PC-9 (cell line): ENCODE results near the gene PCNT. TPM values are rescaled to one million over a fixed set of nuclear protein-coding genes. Genes with fewer than 3 reads are reported as not detected.

Experiments
- BruUV-seq: library from RNA; stranded (reverse); fragments of 400-500 nt; replicated peaks from 2 replicates; lab custom pipeline; 2021; lab: Mats Ljungman, UMichigan
- CTCF ChIA-PET: fragments of 300-600 bp; sonication (Branson Sonifier 250); formaldehyde crosslinking; loops from one replicate; lab custom pipeline; 2022; ENCODE audit warnings: antibody characterized with exemption; lab: Charles Lee
- POLR2A ChIA-PET: fragments of 300-600 bp; sonication (Branson Sonifier 250); formaldehyde crosslinking; loops from one replicate; lab custom pipeline; 2022; ENCODE audit warnings: antibody characterized with exemption; ENCODE audit not compliant: unreplicated experiment; lab: Charles Lee
- DNase-seq, 2 experiments: peaks; one replicate each; pipeline versions ENCODE4 v3.0.0 to v3.0.0-alpha.2; 2015 to 2022; ENCODE audit warnings: mixed read lengths in 1 of 2
- H2AFZ ChIP-seq: fragments of 200-600 bp; sonication (generic); 2 replicates; pipeline ENCODE4 v1.8.1; 2017; ENCODE audit warnings: antibody characterized with exemption
- H3F3A ChIP-seq: fragments of 200-600 bp; sonication (generic); 2 replicates; pipeline ENCODE4 v1.8.1; 2017; ENCODE audit warnings: antibody characterized with exemption, mild to moderate bottlenecking, low read depth; ENCODE audit not compliant: insufficient read depth
- H3K27ac ChIP-seq: fragments of 200-600 bp; sonication (generic); 2 replicates; pipeline ENCODE4 v1.6.1; 2016; ENCODE audit warnings: mixed run types
- H3K27me3 ChIP-seq: fragments of 200-600 bp; sonication (generic); 2 replicates; pipeline ENCODE4 v1.6.1; 2016; ENCODE audit warnings: low read depth, mixed run types; ENCODE audit not compliant: insufficient read depth
- H3K36me3 ChIP-seq: fragments of 200-600 bp; sonication (generic); 2 replicates; pipeline ENCODE4 v1.6.1; 2016; ENCODE audit warnings: low read depth, mixed run types
- H3K4me1 ChIP-seq: fragments of 200-600 bp; sonication (generic); replicated peaks from 2 replicates; pipeline ENCODE4 v1.6.1; 2016; ENCODE audit warnings: mixed run types; ENCODE audit not compliant: insufficient read depth
- H3K4me2 ChIP-seq: fragments of 200-600 bp; sonication (generic); 2 replicates; pipeline ENCODE4 v1.6.1; 2017; ENCODE audit warnings: mixed run types
- H3K4me3 ChIP-seq: fragments of 200-600 bp; sonication (generic); 2 replicates; pipeline ENCODE4 v1.6.1; 2016; ENCODE audit warnings: mixed run types
- H3K79me2 ChIP-seq: fragments of 200-600 bp; sonication (generic); 2 replicates; pipeline ENCODE4 v1.6.1; 2017; ENCODE audit warnings: low read depth, mixed run types
- H3K9me2 ChIP-seq: fragments of 200-600 bp; sonication (generic); 2 replicates; pipeline ENCODE4 v1.8.1; 2017; ENCODE audit warnings: mild to moderate bottlenecking; ENCODE audit not compliant: insufficient read depth
- H3K9me3 ChIP-seq: fragments of 200-600 bp; sonication (generic); 2 replicates; pipeline ENCODE4 v1.8.1; 2016; ENCODE audit warnings: low read depth; ENCODE audit not compliant: insufficient read depth
- H4K20me1 ChIP-seq: fragments of 200-600 bp; sonication (generic); 2 replicates; pipeline ENCODE4 v1.8.1; 2017; ENCODE audit not compliant: insufficient read depth
- CTCF ChIP-seq: fragments of 200-600 bp; sonication (generic); conservative IDR thresholded peaks from 2 replicates; pipeline ENCODE4 v1.6.1; 2017; ENCODE audit warnings: mixed run types, antibody characterized with exemption, mild to moderate bottlenecking, moderate library complexity
- EZH2 ChIP-seq: fragments of 200-600 bp; sonication (generic); IDR thresholded peaks from 2 replicates; pipeline ENCODE4 v1.8.0; 2017; ENCODE audit warnings: antibody characterized with exemption, low read depth
- intact Hi-C: fragments of 100-400 bp; cut with micrococcal nuclease; formaldehyde crosslinking; loops from one replicate; pipeline ENCODE4 v1.10.0; 2022; ENCODE audit not compliant: unreplicated experiment
- total RNA-seq: library from RNA; stranded (reverse); gene quantifications from 2 replicates; pipeline ENCODE4 v1.2.3, GENCODE V29; 2021

The PCNT gene
- total RNA-seq, 1 experiment from 2014 or later, result 33.4 TPM

- Histone ChIP-seq H3K27ac (no peak overlapping the region), H3K4me3 (no peak overlapping the region), H2AFZ (no peak overlapping the region), H3K9me2 (no peaks in the 10 kb centered on the region), H4K20me1 (no peaks in the 10 kb centered on the region), H3K4me1 (no peaks in the 10 kb centered on the region; the same call in 1 of the 2 replicates), H3K4me2 (no peak overlapping the region), H3K9me3 (no peaks in the 10 kb centered on the region), H3F3A (no peaks in the 10 kb centered on the region), H3K27me3 (no peaks in the 10 kb centered on the region), H3K79me2 (no peaks in the 10 kb centered on the region), H3K36me3 (no peaks in the 10 kb centered on the region)
- intact Hi-C loops, result no loop called here
- TF ChIP-seq EZH2 (no peak), CTCF (no peak)
- POLR2A ChIA-PET, result no interaction called here
- DNase-seq, result no peak
- CTCF ChIA-PET, result no interaction called here
- no TSS peak for BruUV-seq
These were observed 32.8 kb downstream of the PCNT start for GRCh38 chr21:46356494-46357334.

GRCh38 chr21:46357335-46357604 is 33.3 kb downstream of the PCNT start:
- no peaks in the 10 kb centered on the region for H3K9me3 ChIP-seq
- DNase-seq, result no peak
- no peak overlapping the region for H3K4me3 ChIP-seq
- no peaks in the 10 kb centered on the region for H3K27me3 ChIP-seq
- H3K4me2 ChIP-seq, result no peak overlapping the region
- intact Hi-C loops, result no loop called here
- H3K4me1 ChIP-seq, result no peaks in the 10 kb centered on the region
- H4K20me1 ChIP-seq, result no peaks in the 10 kb centered on the region
- H2AFZ ChIP-seq, result no peak overlapping the region
- H3K79me2 ChIP-seq, result no peaks in the 10 kb centered on the region
- H3K9me2 ChIP-seq, result no peaks in the 10 kb centered on the region
- CTCF ChIA-PET, result no interaction called here
- no peak overlapping the region for H3K27ac ChIP-seq
- POLR2A ChIA-PET, result no interaction called here
- H3K36me3 ChIP-seq, result no peaks in the 10 kb centered on the region
- no peaks in the 10 kb centered on the region for H3F3A ChIP-seq
- TF ChIP-seq EZH2 (no peak), CTCF (no peak)
- no TSS peak for BruUV-seq

GRCh38 chr21:46357684-46358425 is 33.9 kb downstream of the PCNT start:
- no peaks in the 10 kb centered on the region for H3K79me2 ChIP-seq
- CTCF ChIA-PET, result no interaction called here
- no peak overlapping the region for H2AFZ ChIP-seq
- no peaks in the 10 kb centered on the region for H4K20me1 ChIP-seq
- no peaks in the 10 kb centered on the region for H3K4me1 ChIP-seq
- no peak overlapping the region for H3K4me3 ChIP-seq
- no peaks in the 10 kb centered on the region for H3K27me3 ChIP-seq
- POLR2A ChIA-PET, result no interaction called here
- TF ChIP-seq EZH2 (no peak), CTCF (no peak)
- no TSS peak for BruUV-seq
- H3K9me2 ChIP-seq, result no peaks in the 10 kb centered on the region
- no peak for DNase-seq
- intact Hi-C loops, result no loop called here
- H3K4me2 ChIP-seq, result no peak overlapping the region
- H3K9me3 ChIP-seq, result no peaks in the 10 kb centered on the region
- no peaks in the 10 kb centered on the region for H3K36me3 ChIP-seq
- H3F3A ChIP-seq, result no peaks in the 10 kb centered on the region
- no peak overlapping the region for H3K27ac ChIP-seq
